ENCODE data around the gene CHST7. TPM values are rescaled to one million over a fixed set of nuclear protein-coding genes. Genes with fewer than 3 reads are reported as not detected.

The CHST7 gene
- total and polyA plus RNA-seq, 2 donors: 2.6 to 3.1 TPM

- Histone ChIP-seq H3K4me3 (ENCODE audit: low read length in 2 of 2) (peak within 1 kb of the TSS; percentile 76 to 92), H3K27me3 (ENCODE audit: control insufficient read depth in 2 of 2, insufficient read depth in 1 of 2, low read length in 1 of 2) (no peaks in the 10 kb centered on the region), H3K9me3 (ENCODE audit: control insufficient read depth in 2 of 2, insufficient read depth in 1 of 2, low read length in 1 of 2) (no peaks in the 10 kb centered on the region), H3K4me1 (ENCODE audit: control insufficient read depth in 2 of 2, insufficient read depth in 2 of 2, low read length in 2 of 2) (peaks cover 5 to 9% of the 10 kb centered on the region in 2 donors), H3K27ac (ENCODE audit: low read depth in 1 of 2, low read length in 1 of 2) (peak within 1 kb of the TSS; percentile 73 to 78), H3K36me3 (ENCODE audit: control insufficient read depth in 2 of 2, insufficient read depth in 2 of 2, low read length in 1 of 2) (no peaks in the 10 kb centered on the region)
- WGBS: under 1% methylated on average over 57 of the region's 57 CpGs
- peak; percentile 74 to 95 (median 83) for DNase-seq (ENCODE audit: low read depth in 6 of 9, low spot score in 9 of 9)
Measured at GRCh38 chrX:46545111-46546005, 28.2 kb upstream of the CHST7 start, which contains the start of gene ZNF674. ZNF674 (minus strand) TSS chrX:46545421; CDS start chrX:46542087, 3,334 bp downstream.

- no peak overlapping the region for H3K27ac ChIP-seq (ENCODE audit: low read depth in 1 of 2, low read length in 1 of 2)
- no peak for DNase-seq (ENCODE audit: low read depth in 6 of 9, low spot score in 9 of 9)
- no peak overlapping the region for H3K4me3 ChIP-seq (ENCODE audit: low read length in 2 of 2)
- H3K27me3 ChIP-seq (ENCODE audit: control insufficient read depth in 2 of 2, insufficient read depth in 1 of 2, low read length in 1 of 2): no peaks in the 10 kb centered on the region
- no peaks in the 10 kb centered on the region for H3K9me3 ChIP-seq (ENCODE audit: control insufficient read depth in 2 of 2, insufficient read depth in 1 of 2, low read length in 1 of 2)
- H3K4me1 ChIP-seq (ENCODE audit: control insufficient read depth in 2 of 2, insufficient read depth in 2 of 2, low read length in 2 of 2): peaks cover 5 to 9% of the 10 kb centered on the region in 2 donors
- WGBS: over 99% methylated on average over 6 of the region's 6 CpGs
- no peaks in the 10 kb centered on the region for H3K36me3 ChIP-seq (ENCODE audit: control insufficient read depth in 2 of 2, insufficient read depth in 2 of 2, low read length in 1 of 2)
Measured at GRCh38 chrX:46547857-46548256, 25.7 kb upstream of the CHST7 start.

GRCh38 chrX:46549914-46550313 is 23.7 kb upstream of the CHST7 start:
- Histone ChIP-seq H3K4me1 (ENCODE audit: control insufficient read depth in 2 of 2, insufficient read depth in 2 of 2, low read length in 2 of 2) (peaks cover 5 to 6% of the 10 kb centered on the region in 2 donors), H3K36me3 (ENCODE audit: control insufficient read depth in 2 of 2, insufficient read depth in 2 of 2, low read length in 1 of 2) (no peaks in the 10 kb centered on the region), H3K4me3 (ENCODE audit: low read length in 2 of 2) (no peak overlapping the region), H3K27me3 (ENCODE audit: control insufficient read depth in 2 of 2, insufficient read depth in 1 of 2, low read length in 1 of 2) (no peaks in the 10 kb centered on the region), H3K9me3 (ENCODE audit: control insufficient read depth in 2 of 2, insufficient read depth in 1 of 2, low read length in 1 of 2) (no peaks in the 10 kb centered on the region), H3K27ac (ENCODE audit: low read depth in 1 of 2, low read length in 1 of 2) (no peak overlapping the region)
- DNase-seq (ENCODE audit: low read depth in 6 of 9, low spot score in 9 of 9): no peak
- 95% methylated on average over 1 of the region's 1 CpG for WGBS

GRCh38 chrX:46551494-46552128 is 22.0 kb upstream of the CHST7 start:
- DNase-seq (ENCODE audit: low read depth in 6 of 9, low spot score in 9 of 9): no peak
- Histone ChIP-seq H3K4me1 (ENCODE audit: control insufficient read depth in 2 of 2, insufficient read depth in 2 of 2, low read length in 2 of 2) (peaks cover under 1 to 2% of the 10 kb centered on the region in 2 donors), H3K4me3 (ENCODE audit: low read length in 2 of 2) (no peak overlapping the region), H3K27me3 (ENCODE audit: control insufficient read depth in 2 of 2, insufficient read depth in 1 of 2, low read length in 1 of 2) (no peaks in the 10 kb centered on the region), H3K36me3 (ENCODE audit: control insufficient read depth in 2 of 2, insufficient read depth in 2 of 2, low read length in 1 of 2) (no peaks in the 10 kb centered on the region), H3K9me3 (ENCODE audit: control insufficient read depth in 2 of 2, insufficient read depth in 1 of 2, low read length in 1 of 2) (no peaks in the 10 kb centered on the region), H3K27ac (ENCODE audit: low read depth in 1 of 2, low read length in 1 of 2) (no peak overlapping the region)
- WGBS: 95% methylated on average over 8 of the region's 8 CpGs

GRCh38 chrX:46553935-46554334 is 19.6 kb upstream of the CHST7 start:
- H3K4me3 ChIP-seq (ENCODE audit: low read length in 2 of 2): no peak overlapping the region
- no peaks in the 10 kb centered on the region for H3K4me1 ChIP-seq (ENCODE audit: control insufficient read depth in 2 of 2, insufficient read depth in 2 of 2, low read length in 2 of 2)
- WGBS: 99% methylated on average over 5 of the region's 5 CpGs
- DNase-seq (ENCODE audit: low read depth in 6 of 9, low spot score in 9 of 9): no peak
- no peaks in the 10 kb centered on the region for H3K27me3 ChIP-seq (ENCODE audit: control insufficient read depth in 2 of 2, insufficient read depth in 1 of 2, low read length in 1 of 2)
- H3K27ac ChIP-seq (ENCODE audit: low read depth in 1 of 2, low read length in 1 of 2): no peak overlapping the region
- H3K9me3 ChIP-seq (ENCODE audit: control insufficient read depth in 2 of 2, insufficient read depth in 1 of 2, low read length in 1 of 2): no peaks in the 10 kb centered on the region
- no peaks in the 10 kb centered on the region for H3K36me3 ChIP-seq (ENCODE audit: control insufficient read depth in 2 of 2, insufficient read depth in 2 of 2, low read length in 1 of 2)

GRCh38 chrX:46554942-46555341 is 18.6 kb upstream of the CHST7 start:
- no peaks in the 10 kb centered on the region for H3K27me3 ChIP-seq (ENCODE audit: control insufficient read depth in 2 of 2, insufficient read depth in 1 of 2, low read length in 1 of 2)
- H3K4me3 ChIP-seq (ENCODE audit: low read length in 2 of 2): no peak overlapping the region
- DNase-seq (ENCODE audit: low read depth in 6 of 9, low spot score in 9 of 9): peak in 1 of 9 donors; percentile 16
- H3K4me1 ChIP-seq (ENCODE audit: control insufficient read depth in 2 of 2, insufficient read depth in 2 of 2, low read length in 2 of 2): no peaks in the 10 kb centered on the region
- H3K36me3 ChIP-seq (ENCODE audit: control insufficient read depth in 2 of 2, insufficient read depth in 2 of 2, low read length in 1 of 2): no peaks in the 10 kb centered on the region
- WGBS: 61% methylated on average over 2 of the region's 2 CpGs
- H3K9me3 ChIP-seq (ENCODE audit: control insufficient read depth in 2 of 2, insufficient read depth in 1 of 2, low read length in 1 of 2): no peaks in the 10 kb centered on the region
- H3K27ac ChIP-seq (ENCODE audit: low read depth in 1 of 2, low read length in 1 of 2): no peak overlapping the region

GRCh38 chrX:46559062-46559461 is 14.5 kb upstream of the CHST7 start:
- H3K36me3 ChIP-seq (ENCODE audit: control insufficient read depth in 2 of 2, insufficient read depth in 2 of 2, low read length in 1 of 2): no peaks in the 10 kb centered on the region
- H3K27me3 ChIP-seq (ENCODE audit: control insufficient read depth in 2 of 2, insufficient read depth in 1 of 2, low read length in 1 of 2): no peaks in the 10 kb centered on the region
- no peak overlapping the region for H3K27ac ChIP-seq (ENCODE audit: low read depth in 1 of 2, low read length in 1 of 2)
- WGBS: 90% methylated on average over 3 of the region's 3 CpGs
- no peak for DNase-seq (ENCODE audit: low read depth in 6 of 9, low spot score in 9 of 9)
- no peaks in the 10 kb centered on the region for H3K9me3 ChIP-seq (ENCODE audit: control insufficient read depth in 2 of 2, insufficient read depth in 1 of 2, low read length in 1 of 2)
- H3K4me1 ChIP-seq (ENCODE audit: control insufficient read depth in 2 of 2, insufficient read depth in 2 of 2, low read length in 2 of 2): no peaks in the 10 kb centered on the region
- no peak overlapping the region for H3K4me3 ChIP-seq (ENCODE audit: low read length in 2 of 2)

- no peaks in the 10 kb centered on the region for H3K27me3 ChIP-seq (ENCODE audit: control insufficient read depth in 2 of 2, insufficient read depth in 1 of 2, low read length in 1 of 2)
- H3K9me3 ChIP-seq (ENCODE audit: control insufficient read depth in 2 of 2, insufficient read depth in 1 of 2, low read length in 1 of 2): no peaks in the 10 kb centered on the region
- H3K4me3 ChIP-seq (ENCODE audit: low read length in 2 of 2): no peak overlapping the region
- no peaks in the 10 kb centered on the region for H3K4me1 ChIP-seq (ENCODE audit: control insufficient read depth in 2 of 2, insufficient read depth in 2 of 2, low read length in 2 of 2)
- no peak overlapping the region for H3K27ac ChIP-seq (ENCODE audit: low read depth in 1 of 2, low read length in 1 of 2)
- no peak for DNase-seq (ENCODE audit: low read depth in 6 of 9, low spot score in 9 of 9)
- 57% methylated on average over 6 of the region's 6 CpGs for whole genome bisulfite sequencing
- no peaks in the 10 kb centered on the region for H3K36me3 ChIP-seq (ENCODE audit: control insufficient read depth in 2 of 2, insufficient read depth in 2 of 2, low read length in 1 of 2)
Measured at GRCh38 chrX:46561824-46562657, 11.5 kb upstream of the CHST7 start.
